Ishikawa (cell line): ENCODE data around the gene HECTD4.

Experiments used
- EGR1 ChIP-seq: IDR thresholded peaks from 2 replicates; pipeline ENCODE4 v1.6.1; 2012
- EP300 ChIP-seq: IDR thresholded peaks from 2 replicates; pipeline ENCODE4 v1.6.1; 2012; ENCODE audit warnings: borderline replicate concordance
- RAD21 ChIP-seq: IDR thresholded peaks from 2 replicates; pipeline ENCODE4 v1.6.1; 2012; ENCODE audit warnings: low read depth
- YY1 ChIP-seq: IDR thresholded peaks from 2 replicates; pipeline ENCODE4 v1.6.1; 2012; ENCODE audit warnings: low read depth
- TF ChIP-seq, protein P1 (sequence below): IDR thresholded peaks from 2 replicates; pipeline ENCODE4 v1.6.1; 2012
- TF ChIP-seq, protein P2 (sequence below): IDR thresholded peaks from 2 replicates; pipeline ENCODE4 v1.6.1; 2012; ENCODE audit warnings: low read depth, mild to moderate bottlenecking

DNA sequence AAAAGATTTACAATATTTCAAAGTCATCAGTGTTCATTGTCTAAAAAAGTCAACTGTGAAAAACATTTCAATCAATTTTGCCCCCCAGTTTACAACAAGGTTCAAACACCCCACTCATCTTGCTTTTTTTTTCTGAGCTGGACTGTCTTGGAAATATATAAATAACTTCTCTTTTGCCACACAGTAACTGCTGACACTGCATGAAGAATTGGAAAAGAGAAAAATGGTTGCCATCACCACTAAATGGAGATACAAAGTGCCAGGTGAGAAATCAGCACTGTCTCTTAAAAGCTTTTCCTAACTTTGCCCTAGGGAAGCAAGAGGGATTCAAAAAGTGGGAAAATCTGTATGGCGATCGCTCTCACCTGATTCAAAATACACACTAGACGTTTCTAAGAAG is 155.5 kb downstream of the HECTD4 start:
- TF ChIP-seq, protein P1, sequence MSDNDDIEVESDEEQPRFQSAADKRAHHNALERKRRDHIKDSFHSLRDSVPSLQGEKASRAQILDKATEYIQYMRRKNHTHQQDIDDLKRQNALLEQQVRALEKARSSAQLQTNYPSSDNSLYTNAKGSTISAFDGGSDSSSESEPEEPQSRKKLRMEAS: no peak
- TF ChIP-seq EP300: no peak
- no peak for TF ChIP-seq EGR1
- TF ChIP-seq YY1: no peak
- TF ChIP-seq RAD21: no peak
- TF ChIP-seq, protein P2, sequence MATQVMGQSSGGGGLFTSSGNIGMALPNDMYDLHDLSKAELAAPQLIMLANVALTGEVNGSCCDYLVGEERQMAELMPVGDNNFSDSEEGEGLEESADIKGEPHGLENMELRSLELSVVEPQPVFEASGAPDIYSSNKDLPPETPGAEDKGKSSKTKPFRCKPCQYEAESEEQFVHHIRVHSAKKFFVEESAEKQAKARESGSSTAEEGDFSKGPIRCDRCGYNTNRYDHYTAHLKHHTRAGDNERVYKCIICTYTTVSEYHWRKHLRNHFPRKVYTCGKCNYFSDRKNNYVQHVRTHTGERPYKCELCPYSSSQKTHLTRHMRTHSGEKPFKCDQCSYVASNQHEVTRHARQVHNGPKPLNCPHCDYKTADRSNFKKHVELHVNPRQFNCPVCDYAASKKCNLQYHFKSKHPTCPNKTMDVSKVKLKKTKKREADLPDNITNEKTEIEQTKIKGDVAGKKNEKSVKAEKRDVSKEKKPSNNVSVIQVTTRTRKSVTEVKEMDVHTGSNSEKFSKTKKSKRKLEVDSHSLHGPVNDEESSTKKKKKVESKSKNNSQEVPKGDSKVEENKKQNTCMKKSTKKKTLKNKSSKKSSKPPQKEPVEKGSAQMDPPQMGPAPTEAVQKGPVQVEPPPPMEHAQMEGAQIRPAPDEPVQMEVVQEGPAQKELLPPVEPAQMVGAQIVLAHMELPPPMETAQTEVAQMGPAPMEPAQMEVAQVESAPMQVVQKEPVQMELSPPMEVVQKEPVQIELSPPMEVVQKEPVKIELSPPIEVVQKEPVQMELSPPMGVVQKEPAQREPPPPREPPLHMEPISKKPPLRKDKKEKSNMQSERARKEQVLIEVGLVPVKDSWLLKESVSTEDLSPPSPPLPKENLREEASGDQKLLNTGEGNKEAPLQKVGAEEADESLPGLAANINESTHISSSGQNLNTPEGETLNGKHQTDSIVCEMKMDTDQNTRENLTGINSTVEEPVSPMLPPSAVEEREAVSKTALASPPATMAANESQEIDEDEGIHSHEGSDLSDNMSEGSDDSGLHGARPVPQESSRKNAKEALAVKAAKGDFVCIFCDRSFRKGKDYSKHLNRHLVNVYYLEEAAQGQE: no peak
